Body of pancreas (tissue), 4 donors: ENCODE measurements around the gene CLEC4F.

Experiments used
- POLR2A ChIP-seq, 3 donors: fragments of 450-650 bp; IDR thresholded peaks; one replicate each; pipeline ENCODE4 v1.6.1; 2016; ENCODE audit warnings: antibody characterized with exemption in 3 of 3, mild to moderate bottlenecking in 2 of 3
- TF ChIP-seq, protein P1 (sequence below), 7 experiments: fragments of 450-650 bp in 4 of 7; fragments of 200-600 bp in 3 of 7; sonication (generic) in 3 of 7; IDR thresholded peaks; one replicate each; pipeline ENCODE4 v1.5.1; 2016 to 2019; ENCODE audit warnings: antibody characterized with exemption in 7 of 7

GRCh38 chr2:70769450-70769849 lies 50.9 kb downstream of the CLEC4F start:
- TF ChIP-seq, protein P1, sequence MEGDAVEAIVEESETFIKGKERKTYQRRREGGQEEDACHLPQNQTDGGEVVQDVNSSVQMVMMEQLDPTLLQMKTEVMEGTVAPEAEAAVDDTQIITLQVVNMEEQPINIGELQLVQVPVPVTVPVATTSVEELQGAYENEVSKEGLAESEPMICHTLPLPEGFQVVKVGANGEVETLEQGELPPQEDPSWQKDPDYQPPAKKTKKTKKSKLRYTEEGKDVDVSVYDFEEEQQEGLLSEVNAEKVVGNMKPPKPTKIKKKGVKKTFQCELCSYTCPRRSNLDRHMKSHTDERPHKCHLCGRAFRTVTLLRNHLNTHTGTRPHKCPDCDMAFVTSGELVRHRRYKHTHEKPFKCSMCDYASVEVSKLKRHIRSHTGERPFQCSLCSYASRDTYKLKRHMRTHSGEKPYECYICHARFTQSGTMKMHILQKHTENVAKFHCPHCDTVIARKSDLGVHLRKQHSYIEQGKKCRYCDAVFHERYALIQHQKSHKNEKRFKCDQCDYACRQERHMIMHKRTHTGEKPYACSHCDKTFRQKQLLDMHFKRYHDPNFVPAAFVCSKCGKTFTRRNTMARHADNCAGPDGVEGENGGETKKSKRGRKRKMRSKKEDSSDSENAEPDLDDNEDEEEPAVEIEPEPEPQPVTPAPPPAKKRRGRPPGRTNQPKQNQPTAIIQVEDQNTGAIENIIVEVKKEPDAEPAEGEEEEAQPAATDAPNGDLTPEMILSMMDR (IDR thresholded peaks at IDR 0.05): no peak
- no peak for TF ChIP-seq POLR2A (IDR thresholded peaks at IDR 0.05)
